Heart left ventricle (tissue), 16 donors: ENCODE results near the gene SLC29A3. TPM values are rescaled to one million over a fixed set of nuclear protein-coding genes. Genes with fewer than 3 reads are reported as not detected.

ENCODE experiments used
- ATAC-seq, 4 donors: fragments of 200-7000 bp; cut with Tn5 transposase; one replicate each; pipeline ENCODE4 v1.9.1; 2020 to 2022; ENCODE audit warnings: moderate library complexity in 4 of 4, mild to moderate bottlenecking in 3 of 4, moderate number of reproducible peaks in 1 of 4
- DNase-seq, 5 donors: peaks; one replicate each; pipeline ENCODE4 v3.0.0-alpha.2; 2020
- H3K27ac ChIP-seq, 12 donors: fragments of 200-600 bp; sonication (generic) in 4 of 12; one replicate each; pipeline versions ENCODE4 v1.5.0 to v1.8.0; 2016 to 2022; ENCODE audit warnings: mild to moderate bottlenecking in 2 of 12
- H3K27me3 ChIP-seq, 9 donors: fragments of 200-600 bp; sonication (generic) in 2 of 9; one replicate each; pipeline versions ENCODE4 v1.5.1 to v1.8.0; 2016 to 2022; ENCODE audit warnings: mild to moderate bottlenecking in 3 of 9
- H3K36me3 ChIP-seq, 9 donors: fragments of 200-600 bp; sonication (generic) in 2 of 9; one replicate each; pipeline versions ENCODE4 v1.5.0 to v1.8.0; 2018 to 2022; ENCODE audit warnings: mild to moderate bottlenecking in 2 of 9
- H3K4me1 ChIP-seq, 12 donors: fragments of 200-600 bp; sonication (generic) in 4 of 12; one replicate each; pipeline versions ENCODE4 v1.5.0 to v1.8.0; 2016 to 2022; ENCODE audit warnings: mild to moderate bottlenecking in 3 of 12
- H3K4me3 ChIP-seq, 12 donors: fragments of 200-600 bp; sonication (generic) in 4 of 12; one replicate each; pipeline versions ENCODE4 v1.5.0 to v1.8.0; 2017 to 2022; ENCODE audit warnings: mild to moderate bottlenecking in 9 of 12, moderate library complexity in 4 of 12
- H3K9me3 ChIP-seq, 12 donors: fragments of 200-600 bp; sonication (generic) in 4 of 12; one replicate each; pipeline versions ENCODE4 v1.5.0 to v1.8.0; 2016 to 2022; ENCODE audit warnings: mild to moderate bottlenecking in 1 of 12
- CTCF ChIP-seq, 12 donors: fragments of 200-600 bp; sonication (generic) in 4 of 12; IDR thresholded peaks; one replicate each; pipeline versions ENCODE4 v1.5.0 to v1.8.0; 2018 to 2022; ENCODE audit warnings: antibody characterized with exemption in 12 of 12, mild to moderate bottlenecking in 5 of 12
- POLR2A ChIP-seq, 2 donors: fragments of 450-650 bp; IDR thresholded peaks; one replicate each; pipeline ENCODE4 v1.6.1; 2017; ENCODE audit warnings: antibody characterized with exemption in 2 of 2, mild to moderate bottlenecking in 2 of 2, moderate library complexity in 2 of 2
- WGBS, 4 donors: extraction: QIAGEN DNeasy Blood & Tissue Kit in 2 of 4; methylation state at CpG; one replicate each; pipeline versions ENCODE4 v1.1.5 to v1.1.7; 2013 to 2018; 5-methylcytosine and 5-hydroxymethylcytosine counted together
- intact Hi-C, 10 donors: fragments of 100-400 bp; cut with DNase I; formaldehyde crosslinking; loops; one replicate each; pipeline versions ENCODE4 v1.11.1 to v1.14.2; 2022
- polyA plus RNA-seq, 2 donors: library from polyadenylated mRNA; stranded (reverse); fragments of 200-250 nt; gene quantifications; one replicate each; pipeline ENCODE4 v1.2.3, GENCODE V29; 2013
- total RNA-seq, 9 donors: library from RNA; depleted of rRNA in 2 of 9; stranded (reverse); fragments of >200 nt in 2 of 9; fragmentation: NEBNext Ultra II Directional in 3 of 9; extraction: Animal tissue kit (Norgen Biotek cat#: 25700) in 3 of 9; gene quantifications; one replicate each; pipeline versions ENCODE4 v1.1.0 to v1.2.4, GENCODE V29; 2016 to 2023
- donor health status: ischemic (EF 13 %, LVEDD 7.1; RV severe dilation, severe dysfunction).
- donor health status: healthy with polysubstance abuse.
- donor health status: DM: no; HTN: yes; CAD: no.
- donor health status: DM: no; HTN: no; CAD: no.
- donor health status: ischemic (EF 25% LVEDD 6.9; RV normal size, moderate dysfunction).
- donor health status: ischemic (EF 25% LVEDD 5.7; RV mildly dilated, moderate dysfunction).
- donor health status: healthy.
- donor health status: DM: yes; HTN: yes; CAD: no.
- donor health status: ischemic (EF 35%, LVEDD 5.7; RV mildly dilated, moderate dysfunction).
- donor health status: nonischemic (EF 11% LVEDD 7.7; RV severe dilation, severe dysfunction).
- donor health status: DM: yes; HTN: yes; CAD: no.
- donor health status: PGD.
- donor health status: ischemic (EF 29% LVEDD 5.4; RV normal size, mild dysfunction).
- donor health status: nonischemic (EF 23%, LVEDD 6.1; RV moderate dilation, normal function).

The SLC29A3 gene
- total and polyA plus RNA-seq, 11 donors, result 0.76 to 6.2 (median 1.6) TPM

GRCh38 chr10:71394926-71395562 lies 76.0 kb downstream of the SLC29A3 start:
- Histone ChIP-seq H3K27me3 (peaks cover 0 to 52% (median 18%) of the 10 kb centered on the region in 9 donors), H3K4me3 (no peak overlapping the region), H3K36me3 (no peaks in the 10 kb centered on the region), H3K27ac (no peak overlapping the region), H3K9me3 (no peaks in the 10 kb centered on the region), H3K4me1 (peaks cover 0 to 28% (median 12%) of the 10 kb centered on the region in 12 donors)
- no peak for ATAC-seq
- intact Hi-C loops, result loop anchor here (2.0 to 10.0 kb wide), 14 partner anchors 87 to 420 kb away; no protein-coding TSS in a partner anchor
- TF ChIP-seq CTCF (IDR thresholded peaks at IDR 0.05), result no peak
- TF ChIP-seq POLR2A (IDR thresholded peaks at IDR 0.05), result no peak
- no peak for DNase-seq
- 92 to 95% (median 94%) methylated on average over 11 of the region's 11 CpGs for WGBS, 4 donors

- no peaks in the 10 kb centered on the region for H3K36me3 ChIP-seq
- DNase-seq, result no peak
- H3K4me3 ChIP-seq, result no peak overlapping the region
- no peaks in the 10 kb centered on the region for H3K9me3 ChIP-seq
- intact Hi-C loops, result loop anchor here (1.0 to 10.0 kb wide), 19 partner anchors 39 to 419 kb away; no protein-coding TSS in a partner anchor
- H3K27me3 ChIP-seq, result peaks cover 0 to 52% (median 18%) of the 10 kb centered on the region in 9 donors
- WGBS, 4 donors, result 88 to 92% (median 89%) methylated on average over 4 of the region's 4 CpGs
- peaks cover 0 to 28% (median 12%) of the 10 kb centered on the region in 12 donors for H3K4me1 ChIP-seq
- TF ChIP-seq CTCF (IDR thresholded peaks at IDR 0.05) (no peak), POLR2A (IDR thresholded peaks at IDR 0.05) (no peak)
- no peak overlapping the region for H3K27ac ChIP-seq
- no peak for ATAC-seq
Measured at GRCh38 chr10:71395621-71396020, 76.6 kb downstream of the SLC29A3 start.

GRCh38 chr10:71396084-71396710 lies 77.1 kb downstream of the SLC29A3 start:
- intact Hi-C loops, result loop anchor here (1.0 to 10.0 kb wide), 18 partner anchors 39 to 419 kb away; no protein-coding TSS in a partner anchor
- Histone ChIP-seq H3K4me3 (peak overlapping the region; percentile 37 to 79 (median 58)), H3K27ac (peak overlapping the region in 3 of 12 donors; percentile 57 to 70 (median 70)), H3K4me1 (peaks cover 0 to 28% (median 12%) of the 10 kb centered on the region in 12 donors), H3K9me3 (no peaks in the 10 kb centered on the region), H3K27me3 (peaks cover 0 to 51% (median 18%) of the 10 kb centered on the region in 9 donors), H3K36me3 (no peaks in the 10 kb centered on the region)
- ATAC-seq, result peak; percentile 84 to 95 (median 92)
- TF ChIP-seq CTCF (IDR thresholded peaks at IDR 0.05) (peak; percentile 47 to 82 (median 74)), POLR2A (IDR thresholded peaks at IDR 0.05) (no peak)
- DNase-seq, result peak; percentile 68 to 83 (median 73)
- 15 to 20% (median 16%) methylated on average over 31 to 46 of the region's 46 CpGs for WGBS, 4 donors

GRCh38 chr10:71396711-71397295 lies 77.7 kb downstream of the SLC29A3 start, which contains the start of gene CDH23:
CDH23 (plus strand) TSS chr10:71396920; CDS start chr10:71439832, 42,912 bp downstream.
- Histone ChIP-seq H3K36me3 (no peaks in the 10 kb centered on the region), H3K9me3 (no peaks in the 10 kb centered on the region), H3K27ac (peak within 1 kb of the TSS in 9 of 12 donors; percentile 4 to 73 (median 59)), H3K27me3 (peaks cover 0 to 47% (median 18%) of the 10 kb centered on the region in 9 donors), H3K4me3 (peak within 1 kb of the TSS; percentile 37 to 79 (median 58)), H3K4me1 (peaks cover 0 to 28% (median 12%) of the 10 kb centered on the region in 12 donors)
- ATAC-seq (peak in 3 of 4 donors; percentile 36 to 62 (median 51)), DNase-seq (peak; percentile 45 to 74 (median 52))
- 0 to 1% (median 0%) methylated on average over 18 to 91 of the region's 91 CpGs for WGBS, 4 donors
- TF ChIP-seq POLR2A (IDR thresholded peaks at IDR 0.05) (no peak), CTCF (IDR thresholded peaks at IDR 0.05) (no peak)
- intact Hi-C loops, result loop anchor here (1.0 to 10.0 kb wide), 18 partner anchors 38 to 418 kb away; no protein-coding TSS in a partner anchor
